AG04450 (cell line): Measurements from ENCODE around the gene PRKN. TPM values are rescaled to one million over a fixed set of nuclear protein-coding genes. Genes with fewer than 3 reads are reported as not detected.

Experiments
- CTCF ChIA-PET: fragments of 300-600, 350-600 bp; formaldehyde crosslinking; extraction: SDS; loops from one replicate; lab custom pipeline; 2022; ENCODE audit warnings: antibody characterized with exemption, inconsistent platforms; lab: Charles Lee
- POLR2A ChIA-PET: fragments of 350-600 bp; formaldehyde crosslinking; extraction: SDS; loops from one replicate; lab custom pipeline; 2021; ENCODE audit warnings: antibody characterized with exemption, inconsistent platforms; lab: Yijun Ruan, JAX
- DNase-seq: peaks from one replicate; pipeline ENCODE4 v3.0.0-alpha.2; 2011; ENCODE audit warnings: low read depth, low spot score
- H3K27ac ChIP-seq: one replicate; pipeline ENCODE4 v1.5.1; 2012; ENCODE audit warnings: low read depth, low read length, control low read depth
- H3K27me3 ChIP-seq: one replicate; pipeline ENCODE4 v1.6.0; 2012; ENCODE audit warnings: low read length; ENCODE audit not compliant: control insufficient read depth, insufficient read depth
- H3K4me3 ChIP-seq: 2 replicates; pipeline ENCODE4 v1.5.1; 2011; ENCODE audit warnings: mild to moderate bottlenecking, low read depth, low read length, control low read depth
- H3K9me3 ChIP-seq: 2 replicates; pipeline ENCODE4 v1.5.1; 2012; ENCODE audit warnings: low read length; ENCODE audit not compliant: control insufficient read depth, insufficient read depth
- polyA plus RNA-seq: library from polyadenylated mRNA; depleted of rRNA; stranded (reverse); fragments of >200 nt; gene quantifications from 2 replicates; pipeline ENCODE4 v1.2.3, GENCODE V29; 2011
- TF ChIP-seq, protein P1 (sequence below): IDR thresholded peaks from 2 replicates; pipeline ENCODE4 v1.5.1; 2011; ENCODE audit warnings: low read depth, low read length, control low read depth, inconsistent platforms

The PRKN gene
- polyA plus RNA-seq, 1 experiment = not detected

GRCh38 chr6:161660666-161661571 lies 1066.6 kb downstream of the PRKN start:
- ChIA-PET POLR2A (no interaction called here), CTCF (no interaction called here)
- Histone ChIP-seq H3K27me3 (no peaks in the 10 kb centered on the region), H3K9me3 (peaks cover 11% of the 10 kb centered on the region), H3K4me3 (no peak overlapping the region), H3K27ac (no peak overlapping the region)
- DNase-seq = no peak
- TF ChIP-seq, protein P1, sequence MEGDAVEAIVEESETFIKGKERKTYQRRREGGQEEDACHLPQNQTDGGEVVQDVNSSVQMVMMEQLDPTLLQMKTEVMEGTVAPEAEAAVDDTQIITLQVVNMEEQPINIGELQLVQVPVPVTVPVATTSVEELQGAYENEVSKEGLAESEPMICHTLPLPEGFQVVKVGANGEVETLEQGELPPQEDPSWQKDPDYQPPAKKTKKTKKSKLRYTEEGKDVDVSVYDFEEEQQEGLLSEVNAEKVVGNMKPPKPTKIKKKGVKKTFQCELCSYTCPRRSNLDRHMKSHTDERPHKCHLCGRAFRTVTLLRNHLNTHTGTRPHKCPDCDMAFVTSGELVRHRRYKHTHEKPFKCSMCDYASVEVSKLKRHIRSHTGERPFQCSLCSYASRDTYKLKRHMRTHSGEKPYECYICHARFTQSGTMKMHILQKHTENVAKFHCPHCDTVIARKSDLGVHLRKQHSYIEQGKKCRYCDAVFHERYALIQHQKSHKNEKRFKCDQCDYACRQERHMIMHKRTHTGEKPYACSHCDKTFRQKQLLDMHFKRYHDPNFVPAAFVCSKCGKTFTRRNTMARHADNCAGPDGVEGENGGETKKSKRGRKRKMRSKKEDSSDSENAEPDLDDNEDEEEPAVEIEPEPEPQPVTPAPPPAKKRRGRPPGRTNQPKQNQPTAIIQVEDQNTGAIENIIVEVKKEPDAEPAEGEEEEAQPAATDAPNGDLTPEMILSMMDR = no peak

GRCh38 chr6:161658211-161658610 lies 1069.4 kb downstream of the PRKN start:
- H3K27ac ChIP-seq = no peak overlapping the region
- no peak overlapping the region for H3K4me3 ChIP-seq
- CTCF ChIA-PET = no interaction called here
- TF ChIP-seq, protein P1 = no peak
- H3K27me3 ChIP-seq = no peaks in the 10 kb centered on the region
- DNase-seq = no peak
- POLR2A ChIA-PET = no interaction called here
- peaks cover 20% of the 10 kb centered on the region for H3K9me3 ChIP-seq

- no peak for DNase-seq
- TF ChIP-seq, protein P1 = no peak
- no peak overlapping the region for H3K4me3 ChIP-seq
- no peaks in the 10 kb centered on the region for H3K27me3 ChIP-seq
- POLR2A ChIA-PET = no interaction called here
- no peak overlapping the region for H3K27ac ChIP-seq
- H3K9me3 ChIP-seq = peaks cover 20% of the 10 kb centered on the region
- CTCF ChIA-PET = no interaction called here
Observed at GRCh38 chr6:161654209-161654608, 1073.4 kb downstream of the PRKN start.

DNA sequence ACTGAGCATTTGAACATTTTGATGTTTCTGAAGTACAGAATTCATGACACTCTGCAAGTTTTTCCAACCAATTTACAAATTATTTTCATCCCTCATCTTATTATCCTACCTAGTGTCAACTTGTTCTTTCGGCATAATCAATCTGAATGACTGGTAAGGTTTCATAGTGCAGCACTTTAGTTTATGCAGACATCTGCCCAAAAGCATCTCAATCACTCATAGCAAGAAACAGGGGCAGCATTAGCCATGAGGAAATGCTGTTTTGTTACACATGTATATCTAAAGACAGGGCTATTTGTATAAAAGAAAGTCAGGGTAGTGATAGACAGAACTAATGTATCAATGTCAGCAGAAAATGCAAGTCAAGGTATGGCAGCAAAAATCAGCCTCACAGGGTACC lies 1075.6 kb downstream of the PRKN start:
- DNase-seq = no peak
- ChIA-PET CTCF (no interaction called here), POLR2A (no interaction called here)
- Histone ChIP-seq H3K27me3 (no peaks in the 10 kb centered on the region), H3K9me3 (peaks cover 16% of the 10 kb centered on the region), H3K27ac (no peak overlapping the region), H3K4me3 (no peak overlapping the region)
- TF ChIP-seq, protein P1 = no peak

DNA sequence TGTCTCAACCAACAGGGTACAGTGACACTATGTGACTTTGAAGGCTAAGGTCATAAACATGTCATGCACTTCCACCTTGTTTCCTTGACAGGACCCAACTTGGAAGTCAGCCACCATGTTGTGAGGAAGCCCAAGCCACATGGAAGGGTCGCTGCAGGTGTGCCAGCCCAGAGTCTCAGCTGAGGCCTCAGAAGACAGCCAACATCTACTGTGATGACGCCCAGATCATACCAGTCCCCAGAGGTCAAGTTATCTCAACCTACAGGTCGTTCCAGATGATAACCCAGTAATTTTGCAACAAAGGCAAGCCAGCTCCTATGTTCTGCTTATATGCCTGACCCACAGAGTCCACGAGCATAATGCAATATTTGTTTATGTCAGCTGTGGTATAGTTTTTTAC lies 1077.7 kb downstream of the PRKN start:
- TF ChIP-seq, protein P1 = no peak
- no peak for DNase-seq
- ChIA-PET CTCF (no interaction called here), POLR2A (no interaction called here)
- no peaks in the 10 kb centered on the region for H3K27me3 ChIP-seq
- no peak overlapping the region for H3K27ac ChIP-seq
- no peak overlapping the region for H3K4me3 ChIP-seq
- peaks cover 10% of the 10 kb centered on the region for H3K9me3 ChIP-seq
